CD4-positive, alpha-beta T cell treated with Interferon alpha-2 for 1 hour (primary cell): Measurements from ENCODE around the gene ZNF778.

Experiments
- DNase-seq, 2 donors: peaks; one replicate each; pipeline ENCODE4 v3.0.0-alpha.2; 2020 to 2022

Gene ZNF778

DNA sequence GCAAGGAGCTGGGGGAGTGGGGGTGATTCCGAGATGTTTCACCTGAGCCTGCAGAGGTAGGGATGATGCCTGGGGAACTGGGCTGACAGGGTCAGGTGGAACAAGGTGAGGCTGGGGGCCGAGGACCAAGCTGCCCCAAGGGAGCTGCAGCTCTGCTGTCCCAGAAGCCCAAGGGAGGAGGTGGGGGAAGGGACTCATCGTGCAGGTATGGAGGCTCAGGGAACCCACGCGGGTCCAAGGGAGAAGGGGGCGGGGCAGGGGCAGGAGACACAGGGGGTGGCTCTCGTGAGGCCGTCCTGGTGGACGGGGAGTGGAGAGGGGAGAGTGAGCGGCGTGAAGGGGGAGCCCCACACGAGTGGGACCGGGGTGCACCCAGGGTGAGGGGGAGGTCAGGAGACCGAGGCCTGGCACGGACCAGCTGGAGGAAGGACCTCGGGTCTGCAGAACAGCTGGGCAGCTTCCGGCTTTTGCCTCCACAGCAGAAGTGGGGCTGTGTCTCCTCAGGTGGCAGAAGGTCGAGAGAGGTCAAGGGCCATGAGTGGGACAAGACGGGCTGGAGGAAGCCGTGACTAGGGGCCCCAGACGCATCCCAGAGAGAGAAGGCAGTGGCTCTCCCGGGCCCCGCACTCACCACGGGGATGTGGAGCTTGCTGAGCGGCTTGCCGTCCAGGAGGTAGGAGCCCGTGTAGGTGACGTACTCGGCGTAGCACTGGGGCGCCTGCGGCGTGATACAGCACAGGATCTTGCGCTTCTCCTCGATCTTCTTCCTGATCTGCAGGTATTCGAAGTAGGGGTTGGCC lies 61.1 kb downstream of the ZNF778 start:
- no peak for DNase-seq

GRCh38 chr16:89279666-89280481 lies 62.4 kb downstream of the ZNF778 start:
- no peak for DNase-seq

DNA sequence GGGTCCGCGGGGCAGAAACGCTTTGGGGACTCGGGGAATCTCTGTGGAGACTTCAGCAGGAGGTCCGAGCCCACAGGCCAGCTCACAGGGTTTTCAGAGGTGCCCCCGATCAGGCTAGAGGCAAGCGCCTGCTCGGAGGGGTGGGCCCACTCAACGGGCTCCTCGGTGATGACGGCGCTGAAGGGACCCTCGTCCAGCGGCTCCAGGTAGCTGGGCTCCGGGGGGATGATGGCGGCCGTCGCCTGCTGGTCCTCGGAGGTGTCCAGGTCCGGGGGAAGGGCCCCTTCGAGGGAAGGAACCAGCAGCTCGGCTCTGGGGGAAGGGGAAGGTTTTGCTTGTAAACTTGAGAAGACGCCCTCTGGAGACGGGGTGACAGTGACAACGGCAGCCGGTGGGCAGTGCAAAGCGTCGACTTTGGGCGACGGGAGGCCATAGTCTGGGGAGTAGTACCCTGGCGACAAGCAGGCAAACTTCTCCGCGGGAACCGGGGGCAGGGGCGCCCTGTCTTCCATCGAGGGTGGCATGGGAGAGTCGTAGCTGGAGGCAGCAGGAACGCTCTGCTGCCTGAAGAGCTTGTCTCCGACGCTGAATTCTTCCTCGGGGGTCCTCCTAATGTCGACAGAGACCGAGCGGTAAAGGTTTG lies 63.2 kb downstream of the ZNF778 start:
- DNase-seq, result no peak

- no peak for DNase-seq
Observed at GRCh38 chr16:89281189-89281577, 63.7 kb downstream of the ZNF778 start.

GRCh38 chr16:89281829-89282228 lies 64.3 kb downstream of the ZNF778 start:
- DNase-seq, result no peak

- DNase-seq, result no peak
Observed at GRCh38 chr16:89282523-89282922, 65.0 kb downstream of the ZNF778 start.

GRCh38 chr16:89283449-89283848 lies 65.9 kb downstream of the ZNF778 start:
- DNase-seq, result no peak

DNA sequence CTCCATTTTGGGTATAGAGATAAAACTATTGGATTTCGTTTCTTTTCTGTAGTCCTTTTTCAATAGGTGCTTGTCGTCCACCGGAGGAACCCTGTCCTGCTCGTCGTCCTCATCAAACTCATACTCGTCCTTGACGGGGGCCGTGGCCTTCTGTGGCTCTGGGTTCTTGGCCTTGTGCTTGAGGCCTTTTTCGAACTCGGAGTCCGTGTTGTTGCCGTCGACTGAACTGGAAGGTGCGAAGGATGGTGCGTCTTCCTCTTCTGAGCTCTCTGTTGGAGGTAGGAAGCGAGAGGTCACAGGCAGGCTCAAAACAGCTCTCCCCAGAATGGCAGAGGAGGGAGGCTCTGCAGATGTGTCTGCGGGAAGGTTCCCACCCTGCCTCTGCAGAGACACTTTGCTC lies 67.9 kb downstream of the ZNF778 start:
- no peak for DNase-seq

DNA sequence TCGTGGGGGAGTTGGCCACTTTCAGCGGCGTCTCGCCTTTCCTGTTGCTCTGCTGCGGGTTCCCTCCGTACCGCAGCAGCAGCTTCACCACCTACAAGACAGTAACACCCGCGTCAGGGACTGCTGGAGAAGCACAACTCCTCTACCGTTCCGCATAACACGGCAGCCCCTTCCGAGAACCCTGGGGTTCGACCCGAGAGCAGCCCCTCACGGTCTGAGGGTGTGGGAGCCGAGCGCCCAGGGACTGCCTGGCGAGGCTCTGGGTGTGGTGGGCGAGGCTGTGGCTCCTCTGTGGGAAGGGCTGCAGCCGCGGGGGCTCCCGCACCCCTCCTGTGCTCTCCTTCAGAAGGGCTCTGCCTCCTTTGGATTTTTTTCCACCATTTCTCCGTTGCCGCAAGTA lies 68.6 kb downstream of the ZNF778 start:
- no peak for DNase-seq
